ENCODE results near the gene FTHL17. TPM values are rescaled to one million over a fixed set of nuclear protein-coding genes. Genes with fewer than 3 reads are reported as not detected.

The FTHL17 gene
- polyA plus RNA-seq, 1 of the 3 experiments (the other 2 are of a cell fraction) = not detected

DNA sequence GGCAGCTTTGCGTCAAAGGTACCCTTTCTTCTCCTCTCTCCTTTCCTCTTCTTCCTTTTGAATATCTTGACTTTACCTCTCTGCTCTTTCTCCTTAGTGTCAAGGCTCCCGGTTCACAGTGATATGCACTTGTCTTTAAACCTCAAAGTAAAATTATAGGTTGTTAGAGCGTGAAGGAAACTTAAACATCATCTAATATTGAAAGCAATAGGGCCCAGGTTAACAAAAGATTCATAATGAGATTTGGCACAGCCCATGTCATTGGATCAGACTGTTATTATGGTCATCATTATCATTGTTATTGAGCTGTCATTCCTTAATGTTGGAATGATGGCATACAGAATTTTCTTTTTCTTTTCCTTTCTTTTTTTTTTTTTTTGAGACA lies 32.5 kb downstream of the FTHL17 start (continued):
- TF ChIP-seq FOXM1 (IDR thresholded peaks at IDR 0.05; ENCODE audit: low read depth) = no peak
- no peak for TF ChIP-seq FOXJ3 (CRISPR knock-in tag; IDR thresholded peaks at IDR 0.05)
- no peak for TF ChIP-seq TCF12 (IDR thresholded peaks at IDR 0.05)

DNA sequence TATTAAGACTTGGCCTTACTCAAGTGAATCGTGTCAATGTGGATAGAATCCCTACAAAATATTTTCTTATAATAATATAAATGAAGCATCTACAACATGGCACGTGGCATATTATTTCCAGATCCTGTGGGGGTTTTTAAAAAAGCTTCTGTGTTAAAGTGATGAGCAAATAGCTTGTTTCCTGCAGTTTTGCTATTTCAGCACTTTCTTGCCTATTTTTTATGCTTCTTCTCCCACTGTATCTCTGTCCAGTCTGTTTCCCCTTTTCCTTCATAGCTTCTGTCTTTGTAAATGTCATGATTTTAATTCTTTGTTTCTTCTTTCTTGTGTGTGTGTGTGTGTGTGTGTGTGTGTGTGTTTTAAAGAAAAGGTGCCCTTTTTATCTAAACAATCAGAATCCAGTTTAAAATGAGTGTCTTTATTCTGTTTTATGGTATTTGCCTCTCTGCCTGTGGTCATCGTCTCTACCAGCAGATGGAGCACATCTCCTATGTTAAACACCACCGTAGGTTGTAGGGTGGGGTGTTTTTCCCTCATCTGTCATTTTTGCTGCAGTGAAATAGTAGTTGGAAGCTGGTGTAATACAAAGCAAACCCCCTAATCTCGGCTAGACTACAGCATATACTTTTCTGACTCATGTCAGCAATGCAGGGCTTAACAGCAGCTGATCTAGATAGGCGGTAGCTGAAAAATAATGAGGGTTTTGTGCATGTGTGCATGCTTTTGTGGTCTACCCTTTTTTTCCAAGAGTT lies 33.1 kb downstream of the FTHL17 start:
- DNase-seq = peak; percentile 40
- Histone ChIP-seq H3K9me3 (no peaks in the 10 kb centered on the region), H3K27me3 (ENCODE audit: insufficient read depth) (no peaks in the 10 kb centered on the region), H3K9me2 (no peaks in the 10 kb centered on the region), H3K79me2 (ENCODE audit: insufficient read depth) (no peaks in the 10 kb centered on the region), H3K4me3 (ENCODE audit: low read depth in 2 of 2, low read length in 1 of 2) (no peak overlapping the region), H2AFZ (ENCODE audit: low read depth) (no peak overlapping the region), H3K4me1 (ENCODE audit: control insufficient read depth in 1 of 2, insufficient read depth in 2 of 2, low read depth in 1 of 2, low read length in 1 of 2) (no peaks in the 10 kb centered on the region), H4K20me1 (ENCODE audit: insufficient read depth) (no peaks in the 10 kb centered on the region), H3K27ac (ENCODE audit: low read depth in 2 of 2, low read length in 1 of 2) (no peak overlapping the region), H3K36me3 (replicated peaks in 1 of 2; ENCODE audit: control insufficient read depth in 1 of 2, insufficient read depth in 2 of 2, low read length in 1 of 2) (no peaks in the 10 kb centered on the region), H3K9ac (no peak overlapping the region), H3K4me2 (no peak overlapping the region), H3F3A (replicated peaks; ENCODE audit: insufficient read depth) (no peaks in the 10 kb centered on the region)
- ChIA-PET POLR2A (interaction anchor here (0.8 kb wide), 1 partner anchor 115 kb away, joined by 4 read pairs; no protein-coding TSS in a partner anchor), CTCF (interaction anchor here (0.6 to 4.3 kb wide), 54 partner anchors 9 to 1253 kb away, joined by 3 to 63 read pairs (median 4); no protein-coding TSS in a partner anchor)
- WGBS (ENCODE audit: low lambda C conversion rate) = 27% methylated on average over 6 of the region's 6 CpGs
- TF ChIP-seq, protein P1, sequence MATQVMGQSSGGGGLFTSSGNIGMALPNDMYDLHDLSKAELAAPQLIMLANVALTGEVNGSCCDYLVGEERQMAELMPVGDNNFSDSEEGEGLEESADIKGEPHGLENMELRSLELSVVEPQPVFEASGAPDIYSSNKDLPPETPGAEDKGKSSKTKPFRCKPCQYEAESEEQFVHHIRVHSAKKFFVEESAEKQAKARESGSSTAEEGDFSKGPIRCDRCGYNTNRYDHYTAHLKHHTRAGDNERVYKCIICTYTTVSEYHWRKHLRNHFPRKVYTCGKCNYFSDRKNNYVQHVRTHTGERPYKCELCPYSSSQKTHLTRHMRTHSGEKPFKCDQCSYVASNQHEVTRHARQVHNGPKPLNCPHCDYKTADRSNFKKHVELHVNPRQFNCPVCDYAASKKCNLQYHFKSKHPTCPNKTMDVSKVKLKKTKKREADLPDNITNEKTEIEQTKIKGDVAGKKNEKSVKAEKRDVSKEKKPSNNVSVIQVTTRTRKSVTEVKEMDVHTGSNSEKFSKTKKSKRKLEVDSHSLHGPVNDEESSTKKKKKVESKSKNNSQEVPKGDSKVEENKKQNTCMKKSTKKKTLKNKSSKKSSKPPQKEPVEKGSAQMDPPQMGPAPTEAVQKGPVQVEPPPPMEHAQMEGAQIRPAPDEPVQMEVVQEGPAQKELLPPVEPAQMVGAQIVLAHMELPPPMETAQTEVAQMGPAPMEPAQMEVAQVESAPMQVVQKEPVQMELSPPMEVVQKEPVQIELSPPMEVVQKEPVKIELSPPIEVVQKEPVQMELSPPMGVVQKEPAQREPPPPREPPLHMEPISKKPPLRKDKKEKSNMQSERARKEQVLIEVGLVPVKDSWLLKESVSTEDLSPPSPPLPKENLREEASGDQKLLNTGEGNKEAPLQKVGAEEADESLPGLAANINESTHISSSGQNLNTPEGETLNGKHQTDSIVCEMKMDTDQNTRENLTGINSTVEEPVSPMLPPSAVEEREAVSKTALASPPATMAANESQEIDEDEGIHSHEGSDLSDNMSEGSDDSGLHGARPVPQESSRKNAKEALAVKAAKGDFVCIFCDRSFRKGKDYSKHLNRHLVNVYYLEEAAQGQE (IDR thresholded peaks at IDR 0.05; ENCODE audit: low read depth, low read length) = no peak
- TF ChIP-seq TCF12 (IDR thresholded peaks at IDR 0.05) (no peak), SMC3 (IDR thresholded peaks at IDR 0.05; ENCODE audit: low read depth, low read length) (peak; percentile 70), GATA2 (CRISPR knock-in tag; IDR thresholded peaks at IDR 0.05) (no peak), EP300 (IDR thresholded peaks at IDR 0.05; ENCODE audit: borderline replicate concordance in 1 of 2, low read depth in 1 of 2, low read length in 1 of 2) (no peak), MEF2A (IDR thresholded peaks at IDR 0.05; ENCODE audit: borderline replicate concordance, low read depth) (no peak), EZH2phosphoT487 (IDR thresholded peaks at IDR 0.05; ENCODE audit: borderline replicate concordance, low read depth) (no peak), RFX5 (IDR thresholded peaks at IDR 0.05; ENCODE audit: low read length) (no peak)
- TF ChIP-seq, protein P2, sequence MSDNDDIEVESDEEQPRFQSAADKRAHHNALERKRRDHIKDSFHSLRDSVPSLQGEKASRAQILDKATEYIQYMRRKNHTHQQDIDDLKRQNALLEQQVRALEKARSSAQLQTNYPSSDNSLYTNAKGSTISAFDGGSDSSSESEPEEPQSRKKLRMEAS (IDR thresholded peaks at IDR 0.05; ENCODE audit: low read depth) = no peak
- TF ChIP-seq, protein P3, sequence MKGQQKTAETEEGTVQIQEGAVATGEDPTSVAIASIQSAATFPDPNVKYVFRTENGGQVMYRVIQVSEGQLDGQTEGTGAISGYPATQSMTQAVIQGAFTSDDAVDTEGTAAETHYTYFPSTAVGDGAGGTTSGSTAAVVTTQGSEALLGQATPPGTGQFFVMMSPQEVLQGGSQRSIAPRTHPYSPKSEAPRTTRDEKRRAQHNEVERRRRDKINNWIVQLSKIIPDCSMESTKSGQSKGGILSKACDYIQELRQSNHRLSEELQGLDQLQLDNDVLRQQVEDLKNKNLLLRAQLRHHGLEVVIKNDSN (IDR thresholded peaks at IDR 0.05; ENCODE audit: borderline replicate concordance, low read depth) = no peak
- TF ChIP-seq, protein P4, sequence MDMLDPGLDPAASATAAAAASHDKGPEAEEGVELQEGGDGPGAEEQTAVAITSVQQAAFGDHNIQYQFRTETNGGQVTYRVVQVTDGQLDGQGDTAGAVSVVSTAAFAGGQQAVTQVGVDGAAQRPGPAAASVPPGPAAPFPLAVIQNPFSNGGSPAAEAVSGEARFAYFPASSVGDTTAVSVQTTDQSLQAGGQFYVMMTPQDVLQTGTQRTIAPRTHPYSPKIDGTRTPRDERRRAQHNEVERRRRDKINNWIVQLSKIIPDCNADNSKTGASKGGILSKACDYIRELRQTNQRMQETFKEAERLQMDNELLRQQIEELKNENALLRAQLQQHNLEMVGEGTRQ (IDR thresholded peaks at IDR 0.05; ENCODE audit: borderline replicate concordance, low read depth, low read length) = no peak
- TF ChIP-seq, protein P5, sequence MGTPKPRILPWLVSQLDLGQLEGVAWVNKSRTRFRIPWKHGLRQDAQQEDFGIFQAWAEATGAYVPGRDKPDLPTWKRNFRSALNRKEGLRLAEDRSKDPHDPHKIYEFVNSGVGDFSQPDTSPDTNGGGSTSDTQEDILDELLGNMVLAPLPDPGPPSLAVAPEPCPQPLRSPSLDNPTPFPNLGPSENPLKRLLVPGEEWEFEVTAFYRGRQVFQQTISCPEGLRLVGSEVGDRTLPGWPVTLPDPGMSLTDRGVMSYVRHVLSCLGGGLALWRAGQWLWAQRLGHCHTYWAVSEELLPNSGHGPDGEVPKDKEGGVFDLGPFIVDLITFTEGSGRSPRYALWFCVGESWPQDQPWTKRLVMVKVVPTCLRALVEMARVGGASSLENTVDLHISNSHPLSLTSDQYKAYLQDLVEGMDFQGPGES (IDR thresholded peaks at IDR 0.05; ENCODE audit: low read depth, low read length) = no peak
- TF ChIP-seq, protein P6, sequence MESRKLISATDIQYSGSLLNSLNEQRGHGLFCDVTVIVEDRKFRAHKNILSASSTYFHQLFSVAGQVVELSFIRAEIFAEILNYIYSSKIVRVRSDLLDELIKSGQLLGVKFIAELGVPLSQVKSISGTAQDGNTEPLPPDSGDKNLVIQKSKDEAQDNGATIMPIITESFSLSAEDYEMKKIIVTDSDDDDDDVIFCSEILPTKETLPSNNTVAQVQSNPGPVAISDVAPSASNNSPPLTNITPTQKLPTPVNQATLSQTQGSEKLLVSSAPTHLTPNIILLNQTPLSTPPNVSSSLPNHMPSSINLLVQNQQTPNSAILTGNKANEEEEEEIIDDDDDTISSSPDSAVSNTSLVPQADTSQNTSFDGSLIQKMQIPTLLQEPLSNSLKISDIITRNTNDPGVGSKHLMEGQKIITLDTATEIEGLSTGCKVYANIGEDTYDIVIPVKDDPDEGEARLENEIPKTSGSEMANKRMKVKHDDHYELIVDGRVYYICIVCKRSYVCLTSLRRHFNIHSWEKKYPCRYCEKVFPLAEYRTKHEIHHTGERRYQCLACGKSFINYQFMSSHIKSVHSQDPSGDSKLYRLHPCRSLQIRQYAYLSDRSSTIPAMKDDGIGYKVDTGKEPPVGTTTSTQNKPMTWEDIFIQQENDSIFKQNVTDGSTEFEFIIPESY (IDR thresholded peaks at IDR 0.05; ENCODE audit: borderline replicate concordance, low read depth) = no peak
- TF ChIP-seq, protein P7, sequence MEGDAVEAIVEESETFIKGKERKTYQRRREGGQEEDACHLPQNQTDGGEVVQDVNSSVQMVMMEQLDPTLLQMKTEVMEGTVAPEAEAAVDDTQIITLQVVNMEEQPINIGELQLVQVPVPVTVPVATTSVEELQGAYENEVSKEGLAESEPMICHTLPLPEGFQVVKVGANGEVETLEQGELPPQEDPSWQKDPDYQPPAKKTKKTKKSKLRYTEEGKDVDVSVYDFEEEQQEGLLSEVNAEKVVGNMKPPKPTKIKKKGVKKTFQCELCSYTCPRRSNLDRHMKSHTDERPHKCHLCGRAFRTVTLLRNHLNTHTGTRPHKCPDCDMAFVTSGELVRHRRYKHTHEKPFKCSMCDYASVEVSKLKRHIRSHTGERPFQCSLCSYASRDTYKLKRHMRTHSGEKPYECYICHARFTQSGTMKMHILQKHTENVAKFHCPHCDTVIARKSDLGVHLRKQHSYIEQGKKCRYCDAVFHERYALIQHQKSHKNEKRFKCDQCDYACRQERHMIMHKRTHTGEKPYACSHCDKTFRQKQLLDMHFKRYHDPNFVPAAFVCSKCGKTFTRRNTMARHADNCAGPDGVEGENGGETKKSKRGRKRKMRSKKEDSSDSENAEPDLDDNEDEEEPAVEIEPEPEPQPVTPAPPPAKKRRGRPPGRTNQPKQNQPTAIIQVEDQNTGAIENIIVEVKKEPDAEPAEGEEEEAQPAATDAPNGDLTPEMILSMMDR (IDR thresholded peaks at IDR 0.05) = peak; percentile 79
- TF ChIP-seq, protein P8, sequence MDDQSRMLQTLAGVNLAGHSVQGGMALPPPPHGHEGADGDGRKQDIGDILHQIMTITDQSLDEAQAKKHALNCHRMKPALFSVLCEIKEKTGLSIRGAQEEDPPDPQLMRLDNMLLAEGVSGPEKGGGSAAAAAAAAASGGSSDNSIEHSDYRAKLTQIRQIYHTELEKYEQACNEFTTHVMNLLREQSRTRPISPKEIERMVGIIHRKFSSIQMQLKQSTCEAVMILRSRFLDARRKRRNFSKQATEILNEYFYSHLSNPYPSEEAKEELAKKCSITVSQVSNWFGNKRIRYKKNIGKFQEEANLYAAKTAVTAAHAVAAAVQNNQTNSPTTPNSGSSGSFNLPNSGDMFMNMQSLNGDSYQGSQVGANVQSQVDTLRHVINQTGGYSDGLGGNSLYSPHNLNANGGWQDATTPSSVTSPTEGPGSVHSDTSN (IDR thresholded peaks at IDR 0.05) = no peak
